Measurements from ENCODE around the gene SORT1.
"Not testable (repeated sequence)": the region's sequence is repeated elsewhere in the genome, so short reads cannot be mapped to it uniquely, and the experiment has no call there.

The SORT1 gene

GRCh38 chr1:109350655-109351054 lies 47.1 kb downstream of the SORT1 start:
- in situ Hi-C loops (cut with MboI; ENCODE audit: low sequenced_read_pairs) = no loop called here

GRCh38 chr1:109350182-109350581 lies 47.5 kb downstream of the SORT1 start:
- in situ Hi-C loops (cut with MboI; ENCODE audit: low sequenced_read_pairs) = no loop called here

GRCh38 chr1:109347511-109347910 lies 50.2 kb downstream of the SORT1 start:
- in situ Hi-C loops (cut with MboI; ENCODE audit: low sequenced_read_pairs) = no loop called here

GRCh38 chr1:109341944-109342930 lies 55.5 kb downstream of the SORT1 start:
- in situ Hi-C loops (cut with MboI; ENCODE audit: low sequenced_read_pairs) = no loop called here

- in situ Hi-C loops (cut with MboI; ENCODE audit: low sequenced_read_pairs) = no loop called here
Measured at GRCh38 chr1:109338608-109339007, 59.1 kb downstream of the SORT1 start.

GRCh38 chr1:109338091-109338490 lies 59.6 kb downstream of the SORT1 start:
- in situ Hi-C loops (cut with MboI; ENCODE audit: low sequenced_read_pairs) = no loop called here

- in situ Hi-C loops (cut with MboI; ENCODE audit: low sequenced_read_pairs) = no loop called here
Measured at GRCh38 chr1:109335091-109335490, 62.6 kb downstream of the SORT1 start.

GRCh38 chr1:109331113-109331512 lies 66.6 kb downstream of the SORT1 start:
- in situ Hi-C loops (cut with MboI; ENCODE audit: low sequenced_read_pairs) = no loop called here

- in situ Hi-C loops (cut with MboI; ENCODE audit: low sequenced_read_pairs) = no loop called here
Measured at GRCh38 chr1:109327285-109327684, 70.4 kb downstream of the SORT1 start.

- in situ Hi-C loops (cut with MboI; ENCODE audit: low sequenced_read_pairs) = no loop called here
Measured at GRCh38 chr1:109322974-109323373, 74.7 kb downstream of the SORT1 start.

- in situ Hi-C loops (cut with MboI; ENCODE audit: low sequenced_read_pairs) = no loop called here
Measured at GRCh38 chr1:109319114-109319513, 78.6 kb downstream of the SORT1 start.

GRCh38 chr1:109316506-109316905 lies 81.2 kb downstream of the SORT1 start:
- in situ Hi-C loops (cut with MboI; ENCODE audit: low sequenced_read_pairs) = no loop called here

GRCh38 chr1:109315288-109315687 lies 82.4 kb downstream of the SORT1 start:
- in situ Hi-C loops (cut with MboI; ENCODE audit: low sequenced_read_pairs) = no loop called here

GRCh38 chr1:109314795-109315194 lies 82.9 kb downstream of the SORT1 start:
- in situ Hi-C loops (cut with MboI; ENCODE audit: low sequenced_read_pairs) = no loop called here

GRCh38 chr1:109312978-109313775 lies 84.5 kb downstream of the SORT1 start:
- in situ Hi-C loops (cut with MboI; ENCODE audit: low sequenced_read_pairs) = no loop called here

GRCh38 chr1:109312246-109312645 lies 85.5 kb downstream of the SORT1 start:
- in situ Hi-C loops (cut with MboI; ENCODE audit: low sequenced_read_pairs) = no loop called here

- in situ Hi-C loops (cut with MboI; ENCODE audit: low sequenced_read_pairs) = no loop called here
Measured at GRCh38 chr1:109309347-109309746, 88.4 kb downstream of the SORT1 start.

GRCh38 chr1:109307274-109308021 lies 90.3 kb downstream of the SORT1 start:
- in situ Hi-C loops (cut with MboI; ENCODE audit: low sequenced_read_pairs) = no loop called here

GRCh38 chr1:109306832-109307273 lies 90.9 kb downstream of the SORT1 start, which contains the start of gene MYBPHL:
Gene MYBPHL, minus strand, starts transcription at chr1:109307011. Its CDS starts 20 bp downstream, at chr1:109306991.
- in situ Hi-C loops (cut with MboI; ENCODE audit: low sequenced_read_pairs) = no loop called here

GRCh38 chr1:109305991-109306390 lies 91.7 kb downstream of the SORT1 start:
- in situ Hi-C loops (cut with MboI; ENCODE audit: low sequenced_read_pairs) = not testable (repeated sequence)
